ENCODE data around the gene TMEM53.

GRCh38 chr1:44678120-44678519 lies 3.8 kb upstream of the TMEM53 start:
- TF ChIP-seq CTCF (conservative IDR thresholded peaks at IDR 0.05 in 1 of 2, IDR thresholded peaks at IDR 0.05 in 1 of 2; ENCODE audit: low read depth in 1 of 2, low read length in 2 of 2), result no peak
- TF ChIP-seq EZH2 (IDR thresholded peaks at IDR 0.05; ENCODE audit: low read length, missing control alignments), result no peak
